ENCODE measurements around the gene IBSP.
A peak's percentile ranks its signal among the peaks of the same experiment; 100 is the strongest.

Gene IBSP

GRCh38 chr4:87846226-87846625 is 46.9 kb downstream of the IBSP start:
- Histone ChIP-seq H2AFZ (ENCODE audit: low read length) (no peak overlapping the region), H3K4ac (ENCODE audit: low read length) (no peak overlapping the region), H3K4me2 (ENCODE audit: insufficient read depth, low read length, poor library complexity, severe bottlenecking) (no peak overlapping the region), H2BK12ac (ENCODE audit: low read length) (no peak overlapping the region), H2AK5ac (ENCODE audit: low read depth, low read length) (no peak overlapping the region), H3K27ac (replicated peaks; ENCODE audit: low read length) (no peak overlapping the region), H3K4me1 (ENCODE audit: control insufficient read depth in 2 of 2, insufficient read depth in 1 of 2, low read depth in 1 of 2, low read length in 2 of 2) (no peaks in the 10 kb centered on the region), H4K91ac (ENCODE audit: low read depth, low read length, poor library complexity) (no peak overlapping the region), H3K4me3 (ENCODE audit: low read length in 2 of 2) (no peak overlapping the region), H3K9ac (ENCODE audit: low read depth, low read length, poor library complexity) (no peak overlapping the region), H3K9me3 (replicated peaks in 1 of 2; ENCODE audit: control insufficient read depth in 2 of 2, insufficient read depth in 1 of 2, low read depth in 1 of 2, low read length in 2 of 2) (no peaks in the 10 kb centered on the region), H2BK15ac (ENCODE audit: low read length) (no peak overlapping the region), H3K14ac (ENCODE audit: low read length) (no peak overlapping the region), H2BK5ac (ENCODE audit: low read length) (no peak overlapping the region), H3K36me3 (replicated peaks in 1 of 2; ENCODE audit: control insufficient read depth in 2 of 2, insufficient read depth in 2 of 2, low read length in 2 of 2) (no peaks in the 10 kb centered on the region), H3K18ac (ENCODE audit: low read length) (no peak overlapping the region), H3K79me1 (ENCODE audit: low read depth, low read length) (no peaks in the 10 kb centered on the region), H3K27me3 (ENCODE audit: control insufficient read depth in 3 of 3, insufficient read depth in 3 of 3, low read depth in 1 of 3, low read length in 3 of 3) (peaks cover 0 to 22% (median 0%) of the 10 kb centered on the region in 3 experiments), H4K8ac (ENCODE audit: low read depth, low read length) (no peak overlapping the region), H3K23ac (ENCODE audit: low read depth, low read length, poor library complexity) (no peak overlapping the region), H2BK120ac (ENCODE audit: low read depth, low read length) (no peak overlapping the region)
- no peak for DNase-seq (ENCODE audit: low spot score)
- WGBS, 2 donors (ENCODE audit: extremely low coverage in 2 of 2, insufficient read length in 2 of 2, insufficient replicate concordance in 1 of 2): no CpG with 5 or more reads among the region's 5 CpGs

- H3K4me3 ChIP-seq (ENCODE audit: low read length in 2 of 2): no peak overlapping the region
- no peak overlapping the region for H3K18ac ChIP-seq (ENCODE audit: low read length)
- no peak overlapping the region for H3K27ac ChIP-seq (replicated peaks; ENCODE audit: low read length)
- H3K36me3 ChIP-seq (replicated peaks in 1 of 2; ENCODE audit: control insufficient read depth in 2 of 2, insufficient read depth in 2 of 2, low read length in 2 of 2): no peaks in the 10 kb centered on the region
- no peaks in the 10 kb centered on the region for H3K9me3 ChIP-seq (replicated peaks in 1 of 2; ENCODE audit: control insufficient read depth in 2 of 2, insufficient read depth in 1 of 2, low read depth in 1 of 2, low read length in 2 of 2)
- no peak overlapping the region for H3K9ac ChIP-seq (ENCODE audit: low read depth, low read length, poor library complexity)
- no CpG with 5 or more reads among the region's 15 CpGs for WGBS, 2 donors (ENCODE audit: extremely low coverage in 2 of 2, insufficient read length in 2 of 2, insufficient replicate concordance in 1 of 2)
- H2BK120ac ChIP-seq (ENCODE audit: low read depth, low read length): no peak overlapping the region
- no peak overlapping the region for H2BK5ac ChIP-seq (ENCODE audit: low read length)
- no peak overlapping the region for H4K8ac ChIP-seq (ENCODE audit: low read depth, low read length)
- peaks cover 0 to 16% (median 0%) of the 10 kb centered on the region in 3 experiments for H3K27me3 ChIP-seq (ENCODE audit: control insufficient read depth in 3 of 3, insufficient read depth in 3 of 3, low read depth in 1 of 3, low read length in 3 of 3)
- H3K14ac ChIP-seq (ENCODE audit: low read length): no peak overlapping the region
- H3K4ac ChIP-seq (ENCODE audit: low read length): no peak overlapping the region
- no peaks in the 10 kb centered on the region for H3K4me1 ChIP-seq (ENCODE audit: control insufficient read depth in 2 of 2, insufficient read depth in 1 of 2, low read depth in 1 of 2, low read length in 2 of 2)
- H2BK15ac ChIP-seq (ENCODE audit: low read length): no peak overlapping the region
- no peak overlapping the region for H2AK5ac ChIP-seq (ENCODE audit: low read depth, low read length)
- no peaks in the 10 kb centered on the region for H3K79me1 ChIP-seq (ENCODE audit: low read depth, low read length)
- H2AFZ ChIP-seq (ENCODE audit: low read length): peak overlapping the region; percentile 68
- DNase-seq (ENCODE audit: low spot score): peak; percentile 37
- H4K91ac ChIP-seq (ENCODE audit: low read depth, low read length, poor library complexity): no peak overlapping the region
- H2BK12ac ChIP-seq (ENCODE audit: low read length): no peak overlapping the region
- peak overlapping the region; percentile 43 for H3K4me2 ChIP-seq (ENCODE audit: insufficient read depth, low read length, poor library complexity, severe bottlenecking)
- no peak overlapping the region for H3K23ac ChIP-seq (ENCODE audit: low read depth, low read length, poor library complexity)
Measured at GRCh38 chr4:87848622-87849351, 49.4 kb downstream of the IBSP start.

- Histone ChIP-seq H3K14ac (ENCODE audit: low read length) (no peak overlapping the region), H2BK12ac (ENCODE audit: low read length) (no peak overlapping the region), H2AFZ (ENCODE audit: low read length) (no peak overlapping the region), H4K91ac (ENCODE audit: low read depth, low read length, poor library complexity) (no peak overlapping the region), H3K27ac (replicated peaks; ENCODE audit: low read length) (no peak overlapping the region), H3K9ac (ENCODE audit: low read depth, low read length, poor library complexity) (no peak overlapping the region), H3K79me1 (ENCODE audit: low read depth, low read length) (no peaks in the 10 kb centered on the region), H3K9me3 (replicated peaks in 1 of 2; ENCODE audit: control insufficient read depth in 2 of 2, insufficient read depth in 1 of 2, low read depth in 1 of 2, low read length in 2 of 2) (no peaks in the 10 kb centered on the region), H3K18ac (ENCODE audit: low read length) (no peak overlapping the region), H3K23ac (ENCODE audit: low read depth, low read length, poor library complexity) (no peak overlapping the region), H2BK15ac (ENCODE audit: low read length) (no peak overlapping the region), H2BK5ac (ENCODE audit: low read length) (no peak overlapping the region), H2AK5ac (ENCODE audit: low read depth, low read length) (no peak overlapping the region), H3K4me3 (ENCODE audit: low read length in 2 of 2) (no peak overlapping the region), H3K4me1 (ENCODE audit: control insufficient read depth in 2 of 2, insufficient read depth in 1 of 2, low read depth in 1 of 2, low read length in 2 of 2) (no peaks in the 10 kb centered on the region), H3K4me2 (ENCODE audit: insufficient read depth, low read length, poor library complexity, severe bottlenecking) (no peak overlapping the region), H3K36me3 (replicated peaks in 1 of 2; ENCODE audit: control insufficient read depth in 2 of 2, insufficient read depth in 2 of 2, low read length in 2 of 2) (no peaks in the 10 kb centered on the region), H3K27me3 (ENCODE audit: control insufficient read depth in 3 of 3, insufficient read depth in 3 of 3, low read depth in 1 of 3, low read length in 3 of 3) (peaks cover 0 to 13% (median 0%) of the 10 kb centered on the region in 3 experiments), H3K4ac (ENCODE audit: low read length) (no peak overlapping the region), H4K8ac (ENCODE audit: low read depth, low read length) (no peak overlapping the region), H2BK120ac (ENCODE audit: low read depth, low read length) (no peak overlapping the region)
- no CpG with 5 or more reads among the region's 4 CpGs for WGBS, 2 donors (ENCODE audit: extremely low coverage in 2 of 2, insufficient read length in 2 of 2, insufficient replicate concordance in 1 of 2)
- no peak for DNase-seq (ENCODE audit: low spot score)
Measured at GRCh38 chr4:87849612-87850011, 50.3 kb downstream of the IBSP start.

- Histone ChIP-seq H3K18ac (ENCODE audit: low read length) (no peak overlapping the region), H3K9me3 (replicated peaks in 1 of 2; ENCODE audit: control insufficient read depth in 2 of 2, insufficient read depth in 1 of 2, low read depth in 1 of 2, low read length in 2 of 2) (no peaks in the 10 kb centered on the region), H3K4me1 (ENCODE audit: control insufficient read depth in 2 of 2, insufficient read depth in 1 of 2, low read depth in 1 of 2, low read length in 2 of 2) (no peaks in the 10 kb centered on the region), H3K79me1 (ENCODE audit: low read depth, low read length) (no peaks in the 10 kb centered on the region), H2BK15ac (ENCODE audit: low read length) (no peak overlapping the region), H3K4ac (ENCODE audit: low read length) (no peak overlapping the region), H3K36me3 (replicated peaks in 1 of 2; ENCODE audit: control insufficient read depth in 2 of 2, insufficient read depth in 2 of 2, low read length in 2 of 2) (no peaks in the 10 kb centered on the region), H2BK12ac (ENCODE audit: low read length) (no peak overlapping the region), H2BK120ac (ENCODE audit: low read depth, low read length) (no peak overlapping the region), H2AK5ac (ENCODE audit: low read depth, low read length) (no peak overlapping the region), H4K91ac (ENCODE audit: low read depth, low read length, poor library complexity) (no peak overlapping the region), H3K9ac (ENCODE audit: low read depth, low read length, poor library complexity) (no peak overlapping the region), H3K14ac (ENCODE audit: low read length) (no peak overlapping the region), H3K4me2 (ENCODE audit: insufficient read depth, low read length, poor library complexity, severe bottlenecking) (no peak overlapping the region), H3K4me3 (ENCODE audit: low read length in 2 of 2) (no peak overlapping the region), H3K27me3 (ENCODE audit: control insufficient read depth in 3 of 3, insufficient read depth in 3 of 3, low read depth in 1 of 3, low read length in 3 of 3) (peaks cover 0 to 11% (median 0%) of the 10 kb centered on the region in 3 experiments), H2BK5ac (ENCODE audit: low read length) (no peak overlapping the region), H3K23ac (ENCODE audit: low read depth, low read length, poor library complexity) (no peak overlapping the region), H3K27ac (replicated peaks; ENCODE audit: low read length) (no peak overlapping the region), H2AFZ (ENCODE audit: low read length) (no peak overlapping the region), H4K8ac (ENCODE audit: low read depth, low read length) (no peak overlapping the region)
- no peak for DNase-seq (ENCODE audit: low spot score)
- no CpG with 5 or more reads among the region's 8 CpGs for WGBS, 2 donors (ENCODE audit: extremely low coverage in 2 of 2, insufficient read length in 2 of 2, insufficient replicate concordance in 1 of 2)
Measured at GRCh38 chr4:87851332-87851731, 52.0 kb downstream of the IBSP start.
